Panc1 (cell line): Measurements from ENCODE around the gene TMEM51. TPM values are rescaled to one million over a fixed set of nuclear protein-coding genes. Genes with fewer than 3 reads are reported as not detected.

Experiments
- ATAC-seq: fragments of 200-7000 bp; cut with Tn5 transposase; 2 replicates; pipeline ENCODE4 v1.9.1; 2020; ENCODE audit warnings: mild to moderate bottlenecking, moderate library complexity
- BruUV-seq: library from RNA; stranded (reverse); fragments of 400-500 nt; replicated peaks from 2 replicates; lab custom pipeline; 2021; lab: Mats Ljungman, UMichigan
- CTCF ChIA-PET: fragments of 300-600 bp; sonication (Branson Sonifier 250); formaldehyde crosslinking; loops from one replicate; lab custom pipeline; 2022; ENCODE audit warnings: antibody characterized with exemption; lab: Charles Lee
- POLR2A ChIA-PET: fragments of 300-600 bp; sonication (Branson Sonifier 250); formaldehyde crosslinking; loops from one replicate; lab custom pipeline; 2022; ENCODE audit warnings: antibody characterized with exemption; lab: Charles Lee
- DNase-seq: peaks from one replicate; pipeline ENCODE4 v3.0.0-alpha.2; 2010; ENCODE audit warnings: low read depth, low spot score
- H3K27ac ChIP-seq: 2 replicates; pipeline ENCODE4 v1.5.1; 2011; ENCODE audit warnings: mild to moderate bottlenecking, low read length, inconsistent platforms
- H3K27me3 ChIP-seq: fragments of 200-500 bp; sonication (Bioruptor generic); 2 replicates; pipeline ENCODE4 v1.6.0; 2014; ENCODE audit warnings: low read length, inconsistent platforms; ENCODE audit not compliant: control insufficient read depth, insufficient read depth
- H3K36me3 ChIP-seq: fragments of 200-500 bp; sonication (Bioruptor generic); 2 replicates; pipeline ENCODE4 v1.5.1; 2014; ENCODE audit warnings: inconsistent platforms, mild to moderate bottlenecking, low read length, moderate library complexity; ENCODE audit not compliant: control insufficient read depth, insufficient read depth
- H3K4me1 ChIP-seq: 2 replicates; pipeline ENCODE4 v1.5.1; 2011; ENCODE audit warnings: inconsistent platforms, mild to moderate bottlenecking, low read length, moderate library complexity; ENCODE audit not compliant: control insufficient read depth, insufficient read depth
- H3K4me3 ChIP-seq, 2 experiments: 2 replicates each; pipeline ENCODE4 v1.5.1; 2011 to 2012; ENCODE audit warnings: low read depth in 2 of 2, low read length in 2 of 2, mild to moderate bottlenecking in 2 of 2, inconsistent platforms in 1 of 2, moderate library complexity in 1 of 2
- H3K9me3 ChIP-seq: fragments of 200-500 bp; sonication (Bioruptor generic); 2 replicates; pipeline ENCODE4 v1.5.1; 2014; ENCODE audit warnings: low read depth, mild to moderate bottlenecking, inconsistent platforms, low read length, moderate library complexity; ENCODE audit not compliant: control insufficient read depth, insufficient read depth
- POLR2AphosphoS5 ChIP-seq: IDR thresholded peaks from 2 replicates; pipeline ENCODE4 v1.6.1; 2012; ENCODE audit warnings: mild to moderate bottlenecking, low read depth, low read length, moderate library complexity
- SIN3A ChIP-seq: IDR thresholded peaks from 2 replicates; pipeline ENCODE4 v1.6.1; 2012; ENCODE audit warnings: low read depth, mild to moderate bottlenecking, low read length, moderate library complexity, borderline replicate concordance; ENCODE audit not compliant: insufficient read depth
- TCF7L2 ChIP-seq: IDR thresholded peaks from 2 replicates; pipeline ENCODE4 v1.6.1; 2011; ENCODE audit warnings: mild to moderate bottlenecking, low read depth, low read length, inconsistent platforms
- in situ Hi-C: cut with HindIII; loops from 2 replicates; pipeline ENCODE4 v1.10.0; 2016; ENCODE audit warnings: low sequenced_read_pairs, low pct_unique_long_range_greater_than_20kb
- intact Hi-C: fragments of 100-400 bp; cut with micrococcal nuclease; formaldehyde crosslinking; loops from one replicate; pipeline ENCODE4 v1.10.0; 2022; ENCODE audit not compliant: unreplicated experiment
- total RNA-seq: library from RNA; stranded (reverse); gene quantifications from one replicate; pipeline ENCODE4 v1.2.1, GENCODE V29; 2021; ENCODE audit not compliant: unreplicated experiment
- TF ChIP-seq, protein P1 (sequence below), 2 experiments: IDR thresholded peaks; 2 replicates each; pipeline ENCODE4 v1.6.1; 2011 to 2012; ENCODE audit warnings: low read depth in 2 of 2, control low read depth in 1 of 2, low read length in 1 of 2, mild to moderate bottlenecking in 1 of 2, moderate library complexity in 1 of 2; ENCODE audit not compliant: insufficient read depth in 1 of 2
- TF ChIP-seq, protein P2 (sequence below): fragments of 450-650 bp; IDR thresholded peaks from 2 replicates; pipeline ENCODE4 v1.5.1; 2017; ENCODE audit warnings: mild to moderate bottlenecking

The TMEM51 gene
- total RNA-seq, 1 experiment from 2014 or later = 25.8 TPM

DNA sequence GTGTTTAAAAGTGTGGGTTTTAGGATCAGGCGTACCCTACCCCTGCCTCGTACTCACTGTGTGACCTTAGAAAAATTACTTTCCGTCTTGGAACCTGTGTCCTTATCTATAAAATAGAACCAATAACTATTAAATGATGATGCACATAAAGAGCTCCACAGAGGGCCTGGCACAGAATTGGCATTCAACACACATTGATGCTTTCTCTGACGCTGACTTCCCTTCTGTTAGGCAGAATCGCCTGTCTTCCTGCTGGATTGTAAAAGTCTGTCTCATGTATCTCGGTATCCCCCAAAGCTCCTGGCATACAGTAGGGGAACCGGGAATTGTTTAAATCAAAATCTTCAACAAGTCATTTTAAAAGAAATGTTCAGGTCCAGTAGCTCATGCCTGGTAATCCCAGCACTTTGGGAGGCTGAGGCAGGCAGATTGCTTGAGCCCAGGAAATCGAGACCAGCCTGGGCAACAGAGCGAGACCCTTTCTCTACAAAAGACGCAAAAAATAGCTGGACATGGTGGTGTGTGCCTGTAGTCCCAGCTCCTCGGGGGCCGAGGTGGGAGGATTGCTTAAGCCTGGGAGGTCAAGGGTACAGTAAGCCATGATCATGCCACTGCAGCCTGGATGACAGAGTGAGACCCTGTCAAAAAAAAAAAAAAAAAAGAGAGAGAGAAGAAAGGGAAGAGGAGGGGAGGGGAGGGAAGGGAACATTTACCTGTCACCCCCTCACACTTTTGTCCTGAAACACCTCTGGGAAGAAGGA is 52.2 kb downstream of the TMEM51 start:
- no peak for TF ChIP-seq POLR2AphosphoS5
- TF ChIP-seq, protein P1, sequence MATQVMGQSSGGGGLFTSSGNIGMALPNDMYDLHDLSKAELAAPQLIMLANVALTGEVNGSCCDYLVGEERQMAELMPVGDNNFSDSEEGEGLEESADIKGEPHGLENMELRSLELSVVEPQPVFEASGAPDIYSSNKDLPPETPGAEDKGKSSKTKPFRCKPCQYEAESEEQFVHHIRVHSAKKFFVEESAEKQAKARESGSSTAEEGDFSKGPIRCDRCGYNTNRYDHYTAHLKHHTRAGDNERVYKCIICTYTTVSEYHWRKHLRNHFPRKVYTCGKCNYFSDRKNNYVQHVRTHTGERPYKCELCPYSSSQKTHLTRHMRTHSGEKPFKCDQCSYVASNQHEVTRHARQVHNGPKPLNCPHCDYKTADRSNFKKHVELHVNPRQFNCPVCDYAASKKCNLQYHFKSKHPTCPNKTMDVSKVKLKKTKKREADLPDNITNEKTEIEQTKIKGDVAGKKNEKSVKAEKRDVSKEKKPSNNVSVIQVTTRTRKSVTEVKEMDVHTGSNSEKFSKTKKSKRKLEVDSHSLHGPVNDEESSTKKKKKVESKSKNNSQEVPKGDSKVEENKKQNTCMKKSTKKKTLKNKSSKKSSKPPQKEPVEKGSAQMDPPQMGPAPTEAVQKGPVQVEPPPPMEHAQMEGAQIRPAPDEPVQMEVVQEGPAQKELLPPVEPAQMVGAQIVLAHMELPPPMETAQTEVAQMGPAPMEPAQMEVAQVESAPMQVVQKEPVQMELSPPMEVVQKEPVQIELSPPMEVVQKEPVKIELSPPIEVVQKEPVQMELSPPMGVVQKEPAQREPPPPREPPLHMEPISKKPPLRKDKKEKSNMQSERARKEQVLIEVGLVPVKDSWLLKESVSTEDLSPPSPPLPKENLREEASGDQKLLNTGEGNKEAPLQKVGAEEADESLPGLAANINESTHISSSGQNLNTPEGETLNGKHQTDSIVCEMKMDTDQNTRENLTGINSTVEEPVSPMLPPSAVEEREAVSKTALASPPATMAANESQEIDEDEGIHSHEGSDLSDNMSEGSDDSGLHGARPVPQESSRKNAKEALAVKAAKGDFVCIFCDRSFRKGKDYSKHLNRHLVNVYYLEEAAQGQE (IDR thresholded peaks at IDR 0.05; ENCODE audit: insufficient read depth in 1 of 2, low read depth in 2 of 2, low read length in 1 of 2) = no peak
- no peak for TF ChIP-seq TCF7L2
- TF ChIP-seq SIN3A = no peak
- TF ChIP-seq, protein P2, sequence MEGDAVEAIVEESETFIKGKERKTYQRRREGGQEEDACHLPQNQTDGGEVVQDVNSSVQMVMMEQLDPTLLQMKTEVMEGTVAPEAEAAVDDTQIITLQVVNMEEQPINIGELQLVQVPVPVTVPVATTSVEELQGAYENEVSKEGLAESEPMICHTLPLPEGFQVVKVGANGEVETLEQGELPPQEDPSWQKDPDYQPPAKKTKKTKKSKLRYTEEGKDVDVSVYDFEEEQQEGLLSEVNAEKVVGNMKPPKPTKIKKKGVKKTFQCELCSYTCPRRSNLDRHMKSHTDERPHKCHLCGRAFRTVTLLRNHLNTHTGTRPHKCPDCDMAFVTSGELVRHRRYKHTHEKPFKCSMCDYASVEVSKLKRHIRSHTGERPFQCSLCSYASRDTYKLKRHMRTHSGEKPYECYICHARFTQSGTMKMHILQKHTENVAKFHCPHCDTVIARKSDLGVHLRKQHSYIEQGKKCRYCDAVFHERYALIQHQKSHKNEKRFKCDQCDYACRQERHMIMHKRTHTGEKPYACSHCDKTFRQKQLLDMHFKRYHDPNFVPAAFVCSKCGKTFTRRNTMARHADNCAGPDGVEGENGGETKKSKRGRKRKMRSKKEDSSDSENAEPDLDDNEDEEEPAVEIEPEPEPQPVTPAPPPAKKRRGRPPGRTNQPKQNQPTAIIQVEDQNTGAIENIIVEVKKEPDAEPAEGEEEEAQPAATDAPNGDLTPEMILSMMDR = no peak
- CTCF ChIA-PET = no interaction called here
- Histone ChIP-seq H3K27me3 (no peaks in the 10 kb centered on the region), H3K9me3 (no peaks in the 10 kb centered on the region), H3K27ac (no peak overlapping the region), H3K4me1 (peaks cover 15% of the 10 kb centered on the region), H3K4me3 (no peak overlapping the region), H3K36me3 (no peaks in the 10 kb centered on the region)
- BruUV-seq = no TSS peak
- DNase-seq (no peak), ATAC-seq (no peak)
- in situ Hi-C loops (no loop called here), intact Hi-C loops (no loop called here)
- POLR2A ChIA-PET = no interaction called here

DNA sequence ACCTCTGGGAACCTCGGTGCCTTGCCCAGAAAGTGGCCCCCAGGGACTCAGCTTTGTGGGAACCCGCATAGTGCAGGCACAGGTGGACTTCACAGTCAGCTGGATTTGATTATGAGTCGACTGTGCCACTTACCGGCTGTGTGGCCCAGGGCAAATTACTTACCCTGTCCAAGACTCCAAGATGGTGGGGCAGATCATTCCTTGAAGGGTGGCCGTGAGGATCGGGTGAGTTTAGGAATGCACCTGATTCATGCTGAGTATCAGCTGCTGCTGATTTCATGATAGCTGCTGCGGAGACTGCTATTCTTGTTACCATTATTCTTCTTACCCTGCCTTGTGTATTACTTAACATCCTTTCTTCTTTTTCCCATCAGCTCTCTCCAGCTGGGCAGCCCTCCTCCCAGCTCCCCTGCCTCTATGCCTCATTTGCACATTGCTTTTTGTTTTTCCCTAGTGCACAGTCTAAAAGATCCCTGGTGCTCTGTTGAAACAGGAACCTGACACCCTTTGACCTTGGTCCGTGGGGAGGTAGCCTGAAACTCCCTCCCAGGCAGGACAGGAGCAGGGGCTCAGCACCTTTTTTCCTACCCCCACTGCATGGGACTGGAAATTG is 53.0 kb downstream of the TMEM51 start:
- Histone ChIP-seq H3K9me3 (no peaks in the 10 kb centered on the region), H3K4me1 (peaks cover 9% of the 10 kb centered on the region), H3K4me3 (no peak overlapping the region), H3K27me3 (no peaks in the 10 kb centered on the region), H3K27ac (no peak overlapping the region), H3K36me3 (no peaks in the 10 kb centered on the region)
- no TSS peak for BruUV-seq
- ChIA-PET CTCF (no interaction called here), POLR2A (no interaction called here)
- TF ChIP-seq, protein P1 (IDR thresholded peaks at IDR 0.05; ENCODE audit: insufficient read depth in 1 of 2, low read depth in 2 of 2, low read length in 1 of 2) = no peak
- TF ChIP-seq SIN3A (no peak), TCF7L2 (no peak), POLR2AphosphoS5 (no peak)
- TF ChIP-seq, protein P2 = no peak
- in situ Hi-C loops (no loop called here), intact Hi-C loops (no loop called here)
- DNase-seq (no peak), ATAC-seq (no peak; the same call in 1 of the 2 replicates)
